Hematopoietic multipotent progenitor cell (in vitro differentiated cells): Measurements from ENCODE around the gene TBC1D3I. TPM values are rescaled to one million over a fixed set of nuclear protein-coding genes. Genes with fewer than 3 reads are reported as not detected.
"Not testable (repeated sequence)": the region's sequence is repeated elsewhere in the genome, so short reads cannot be mapped to it uniquely, and the experiment has no call there.

Experiments used
- DNase-seq, 3 donors: peaks; one replicate each; pipeline ENCODE4 v3.0.0-alpha.2; 2011 to 2015; ENCODE audit warnings: low read depth in 2 of 3, low spot score in 2 of 3
- total RNA-seq: library from RNA; depleted of rRNA; stranded (reverse); fragments of >200 nt; gene quantifications from one replicate; pipeline ENCODE4 v1.2.3, GENCODE V29; 2012

Gene TBC1D3I
- total RNA-seq, result 0.54 TPM

DNA sequence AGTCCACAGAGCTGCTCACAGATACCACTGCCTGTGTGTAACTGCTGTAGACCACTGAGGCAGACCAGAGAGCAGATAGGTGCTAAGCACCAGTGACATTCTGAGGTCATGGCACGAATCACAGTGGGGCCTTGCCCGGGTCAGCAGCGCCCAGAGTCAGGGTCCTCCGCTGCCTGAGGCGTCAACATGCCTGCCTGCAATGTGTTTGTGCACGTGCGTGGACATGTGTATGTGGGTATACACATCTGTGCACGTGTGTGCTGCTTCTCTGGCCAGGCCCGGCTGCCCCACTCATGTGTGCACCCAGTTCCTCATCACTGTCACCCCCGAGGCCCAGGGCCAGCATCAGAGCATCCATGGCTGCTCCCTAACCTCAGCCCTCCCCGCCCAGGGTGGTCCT lies at the start of gene TBC1D3I:
Gene TBC1D3I, minus strand, starts transcription at position 101 of the 400 bp plus-strand sequence. CDS start 1,585 bp downstream, outside the sequence.
- not testable (repeated sequence) for DNase-seq

DNA sequence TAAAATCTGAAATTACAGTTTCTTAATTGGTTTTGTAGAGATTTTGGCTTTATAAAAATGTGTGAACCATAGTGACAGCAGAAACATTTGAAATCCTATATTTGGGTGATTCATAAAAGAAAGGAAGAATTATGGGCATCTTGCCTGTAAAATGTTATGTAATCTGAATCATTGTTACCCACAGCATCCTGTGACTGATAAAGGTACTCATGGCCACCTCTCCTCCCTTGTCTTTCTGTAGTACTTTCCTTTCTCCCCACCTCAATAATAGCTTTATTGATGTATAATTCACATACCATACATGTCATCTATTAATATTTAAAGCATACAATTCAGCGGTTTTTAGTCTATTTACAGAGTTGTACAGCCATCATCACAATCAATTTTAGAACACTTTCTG lies 30.8 kb upstream of the TBC1D3I start:
- not testable (repeated sequence) for DNase-seq

DNA sequence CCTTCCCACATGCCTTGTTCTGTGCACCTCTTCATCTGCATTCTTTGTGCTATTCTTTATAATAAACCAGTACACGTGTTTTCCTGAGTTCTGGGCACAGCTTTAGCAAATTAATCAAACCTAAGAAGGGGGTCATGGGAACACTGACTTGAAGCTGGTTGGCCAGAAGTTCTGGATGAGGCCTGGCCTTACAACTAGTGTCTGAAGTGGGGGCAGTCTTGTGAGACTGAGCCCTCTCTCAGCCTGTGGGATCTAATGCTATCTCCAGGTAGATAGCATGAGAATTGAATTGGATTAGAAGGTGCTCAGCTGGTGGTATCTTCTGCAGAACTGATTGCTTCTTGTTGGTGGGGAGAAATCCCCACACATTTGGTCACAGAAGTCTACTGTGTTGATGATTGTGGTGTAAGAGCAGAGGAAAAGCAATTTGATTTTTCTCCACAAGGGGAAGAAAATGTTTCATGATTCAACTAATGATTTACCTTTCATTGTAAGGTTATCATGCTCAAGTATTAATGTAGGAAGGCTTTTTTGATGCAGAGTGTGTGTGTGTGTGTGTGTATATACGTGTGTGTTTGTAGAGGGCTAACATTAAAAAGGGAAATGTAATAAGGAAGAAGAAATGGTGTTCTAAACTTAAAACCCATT lies 25.7 kb upstream of the TBC1D3I start:
- DNase-seq, result not testable (repeated sequence)

DNA sequence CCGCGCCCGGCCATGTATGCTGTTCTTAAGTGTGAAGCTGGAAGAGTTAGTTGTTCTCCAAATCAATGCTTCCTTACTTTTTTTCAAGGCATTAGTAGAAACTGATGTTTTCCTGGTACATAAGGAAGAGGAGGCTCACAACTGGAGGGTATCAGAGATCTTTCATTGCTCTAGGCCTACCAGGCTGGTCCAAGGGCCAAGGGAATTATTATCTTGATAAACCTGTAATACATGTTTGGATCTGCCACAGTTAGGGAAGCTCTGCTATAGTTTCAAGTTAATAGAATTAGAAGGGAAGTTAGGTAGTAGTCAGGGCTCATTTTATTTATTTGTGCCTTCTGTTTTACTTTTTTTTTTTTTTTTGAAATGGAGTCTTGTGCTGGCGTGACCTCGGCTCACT lies 19.8 kb upstream of the TBC1D3I start:
- not testable (repeated sequence) for DNase-seq

DNA sequence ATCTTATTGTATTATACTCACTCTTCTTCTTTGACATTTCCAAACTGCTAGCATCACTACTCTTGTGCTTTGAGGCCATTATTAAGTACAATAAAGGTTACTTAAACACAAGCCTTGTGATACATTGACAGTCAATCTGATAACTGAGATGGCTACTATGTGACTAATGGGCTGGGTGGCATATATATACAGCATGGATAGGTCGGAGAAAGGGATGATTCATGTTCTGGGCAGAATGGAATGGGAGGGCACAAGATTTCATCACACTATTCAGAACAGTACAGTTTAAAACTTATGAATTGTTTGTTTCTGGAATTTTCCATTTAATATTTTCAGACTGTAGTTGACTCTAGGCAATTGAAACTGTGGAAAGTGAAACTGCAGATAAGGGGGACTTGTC lies 18.9 kb upstream of the TBC1D3I start:
- not testable (repeated sequence) for DNase-seq

DNA sequence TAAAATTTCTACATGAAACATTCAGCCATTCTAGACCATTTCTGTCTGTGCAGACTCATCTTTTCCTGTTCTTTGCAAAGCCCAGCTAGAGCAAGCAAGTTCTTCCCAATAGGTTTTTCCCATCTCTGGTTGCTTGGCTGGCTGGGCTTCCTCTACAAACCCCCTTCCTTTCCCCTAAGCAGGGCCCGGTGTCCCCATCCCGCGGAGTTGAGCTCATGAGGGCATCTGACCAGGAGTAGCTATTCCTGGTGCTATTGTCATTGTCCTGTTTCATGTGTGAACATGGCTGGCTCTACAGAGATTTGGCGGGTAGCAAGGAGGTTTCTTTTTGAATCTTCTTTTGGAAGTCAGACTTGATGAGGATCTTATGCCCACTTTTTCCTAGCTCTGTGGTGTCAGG lies 22.3 kb downstream of the TBC1D3I start:
- not testable (repeated sequence) for DNase-seq

DNA sequence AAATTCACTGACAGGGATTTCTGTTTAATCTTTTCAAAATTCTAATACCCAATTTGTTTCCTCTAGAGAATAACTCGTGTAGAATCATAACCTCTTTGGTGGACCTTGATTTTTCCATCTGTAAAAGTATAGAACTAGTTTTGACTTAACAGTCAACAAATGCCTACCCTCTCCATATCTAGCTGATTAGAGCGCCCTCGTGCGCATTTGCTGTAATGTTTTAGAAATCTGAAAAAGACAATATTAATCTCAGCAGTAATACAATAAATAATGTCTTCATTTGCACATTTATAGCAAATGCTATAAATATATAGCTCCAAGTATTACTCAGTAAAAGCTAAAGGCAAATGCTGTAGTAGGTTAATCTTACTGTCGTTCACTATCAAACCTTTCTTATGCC lies 34.7 kb downstream of the TBC1D3I start:
- DNase-seq, result not testable (repeated sequence)

DNA sequence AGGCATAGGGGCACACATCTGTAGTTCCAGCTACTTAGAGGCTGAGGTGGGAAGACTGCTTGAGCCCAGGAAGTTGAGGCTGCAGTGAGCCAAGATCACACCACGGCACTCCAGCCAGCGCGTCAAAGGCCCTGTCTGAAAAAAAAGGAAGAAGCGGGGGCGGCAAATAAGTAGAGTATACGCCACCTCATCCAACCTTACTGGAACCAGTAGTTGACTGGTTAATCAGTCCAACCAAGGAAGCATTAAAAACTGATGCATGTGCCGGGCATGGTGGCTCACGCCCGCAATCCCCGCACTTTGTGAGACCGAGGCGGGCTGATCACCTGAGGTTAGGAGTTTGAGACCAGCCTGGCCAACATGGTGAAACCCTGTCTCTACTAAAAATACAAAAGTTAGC lies 41.4 kb downstream of the TBC1D3I start:
- DNase-seq, result not testable (repeated sequence)

DNA sequence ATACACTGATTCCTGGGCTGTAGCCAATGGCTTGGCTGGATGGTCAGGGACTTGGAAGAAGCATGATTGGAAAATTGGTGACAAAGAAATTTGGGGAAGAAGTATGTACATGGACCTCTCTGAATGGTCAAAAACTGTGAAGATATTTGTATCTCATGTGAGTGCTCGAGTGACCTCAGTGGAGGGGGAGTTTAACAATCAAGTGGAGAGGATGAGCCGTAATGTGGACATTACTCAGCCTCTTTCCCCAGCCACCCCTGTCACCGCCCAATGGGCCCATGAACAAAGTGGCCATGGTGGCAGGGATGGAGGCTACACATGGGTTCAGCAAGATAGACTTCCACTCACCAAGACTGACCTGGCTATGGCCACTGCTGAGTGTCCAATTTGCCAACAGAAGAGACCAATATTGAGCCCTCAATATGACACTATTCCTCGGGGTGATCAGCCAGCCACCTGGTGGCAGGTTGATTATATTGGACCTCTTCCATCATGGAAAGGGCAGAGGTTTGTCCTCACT lies 42.7 kb downstream of the TBC1D3I start:
- not testable (repeated sequence) for DNase-seq

DNA sequence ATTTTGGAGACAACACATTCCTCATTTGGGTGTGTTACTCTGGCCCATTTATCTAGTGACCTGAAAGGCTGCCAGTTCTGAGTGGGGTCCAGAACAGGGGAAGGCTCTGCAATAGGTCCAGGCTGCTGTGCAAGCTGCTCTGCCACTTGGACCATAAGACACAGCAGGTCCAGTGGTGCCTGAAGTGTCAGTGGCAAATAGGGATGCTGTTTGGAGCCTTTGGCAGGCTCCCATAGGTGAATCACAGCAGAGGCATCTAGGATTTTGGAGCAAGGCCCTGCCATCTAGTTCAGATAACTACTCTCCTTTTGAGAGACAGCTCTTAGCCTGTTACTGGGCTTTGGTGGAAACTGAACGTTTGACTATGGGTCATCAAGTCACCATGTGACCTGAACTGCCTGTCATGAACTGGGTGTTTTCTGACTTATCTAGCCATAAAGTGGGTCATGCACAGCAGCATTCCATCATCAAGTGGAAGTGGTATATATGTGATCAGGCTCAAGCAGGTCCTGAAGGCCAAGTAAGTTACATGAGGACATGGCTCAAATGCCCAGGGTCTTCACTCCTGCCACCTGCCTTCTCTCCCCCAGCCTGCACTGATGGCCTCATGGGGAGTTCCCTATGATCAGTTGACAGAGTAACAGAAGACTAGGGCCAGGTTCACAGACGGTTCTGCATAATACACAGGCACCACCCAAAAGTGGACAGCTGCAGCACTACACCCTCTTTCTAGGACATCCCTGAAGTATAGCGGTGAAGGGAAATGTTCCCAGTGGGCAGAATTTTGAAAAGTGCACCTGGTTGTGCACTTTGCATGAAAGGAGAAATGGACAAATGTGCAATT lies 43.4 kb downstream of the TBC1D3I start:
- not testable (repeated sequence) for DNase-seq

DNA sequence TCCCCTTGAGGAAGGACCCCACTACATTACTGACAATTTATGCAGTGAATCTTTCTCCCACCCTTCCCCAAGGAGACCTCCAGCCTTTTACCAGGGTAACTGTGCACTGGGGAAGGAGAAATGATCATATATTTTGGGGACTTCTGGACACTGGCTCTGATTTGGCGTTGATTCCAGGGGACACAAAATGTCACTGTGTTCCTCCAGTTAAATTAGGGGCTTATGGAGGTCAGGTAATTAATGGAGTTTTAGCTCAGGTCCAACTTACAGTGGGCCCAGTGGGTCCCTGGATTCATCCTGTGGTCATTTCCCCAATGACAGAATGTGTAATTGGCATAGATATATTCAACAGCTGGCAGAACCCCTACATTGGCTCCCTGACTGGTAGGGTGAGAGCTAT lies 44.8 kb downstream of the TBC1D3I start:
- not testable (repeated sequence) for DNase-seq

DNA sequence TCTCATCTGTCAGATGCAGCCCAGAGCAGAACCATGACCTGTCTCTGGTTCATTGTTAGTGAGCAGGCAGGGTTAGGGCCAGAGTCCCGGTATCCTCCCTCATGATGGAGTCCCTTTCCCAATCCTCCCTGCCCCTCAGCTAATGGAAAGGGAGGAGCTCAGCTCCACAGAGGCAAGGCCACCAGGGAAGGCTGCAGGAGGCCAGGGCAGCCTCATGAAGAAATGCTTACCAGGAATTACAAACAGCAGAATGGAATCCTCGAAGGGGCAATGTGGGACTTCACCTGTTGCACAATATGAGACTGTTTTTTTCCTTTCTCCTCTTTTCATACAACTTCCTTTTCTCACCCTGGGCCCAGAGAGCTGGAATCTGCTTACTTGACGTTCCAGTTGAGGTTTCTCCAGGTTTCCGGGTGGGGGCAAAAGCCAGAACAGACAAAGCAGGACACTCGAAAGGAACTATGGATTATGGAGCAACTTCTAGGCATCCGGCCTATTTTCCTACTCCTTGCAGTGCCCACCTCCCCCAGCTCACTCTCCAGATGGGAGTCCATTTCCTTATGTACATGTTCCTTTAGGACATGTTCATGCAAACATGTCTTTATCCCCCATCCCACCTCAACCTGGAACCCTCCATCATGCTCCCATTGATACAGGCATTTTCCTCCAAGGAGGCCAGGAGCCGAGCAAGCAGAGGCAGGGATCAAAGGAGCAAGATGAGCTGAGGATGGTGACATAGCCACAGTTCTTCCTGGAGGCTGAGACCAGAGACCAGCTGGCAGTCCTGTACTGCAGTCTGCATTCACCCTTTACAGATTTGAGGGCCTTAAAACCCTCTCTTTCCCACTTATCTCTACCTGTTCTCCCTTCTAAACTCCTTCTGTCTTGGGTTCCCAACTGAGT lies 48.7 kb downstream of the TBC1D3I start:
- DNase-seq, result not testable (repeated sequence)

DNA sequence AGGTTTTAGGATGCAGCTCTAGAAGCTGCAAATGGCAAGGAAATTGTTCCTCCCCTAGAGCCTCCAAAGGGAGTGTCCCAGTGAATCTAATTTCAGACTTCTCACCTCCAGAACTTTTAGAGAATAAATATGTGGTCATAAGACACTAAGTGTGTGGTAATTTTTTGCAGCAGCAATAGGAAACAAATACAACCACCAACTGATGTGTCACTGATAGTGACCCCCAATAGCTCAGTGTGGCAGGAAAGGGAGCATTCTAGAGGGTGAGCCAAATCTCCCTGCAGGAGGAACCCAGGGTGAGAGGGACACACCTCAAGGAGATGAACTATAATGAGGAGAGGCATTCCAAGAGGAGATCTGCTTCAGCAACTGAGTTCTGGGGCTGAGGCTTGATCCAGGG lies 49.5 kb downstream of the TBC1D3I start:
- peak in 1 of 3 donors; percentile 40 for DNase-seq

DNA sequence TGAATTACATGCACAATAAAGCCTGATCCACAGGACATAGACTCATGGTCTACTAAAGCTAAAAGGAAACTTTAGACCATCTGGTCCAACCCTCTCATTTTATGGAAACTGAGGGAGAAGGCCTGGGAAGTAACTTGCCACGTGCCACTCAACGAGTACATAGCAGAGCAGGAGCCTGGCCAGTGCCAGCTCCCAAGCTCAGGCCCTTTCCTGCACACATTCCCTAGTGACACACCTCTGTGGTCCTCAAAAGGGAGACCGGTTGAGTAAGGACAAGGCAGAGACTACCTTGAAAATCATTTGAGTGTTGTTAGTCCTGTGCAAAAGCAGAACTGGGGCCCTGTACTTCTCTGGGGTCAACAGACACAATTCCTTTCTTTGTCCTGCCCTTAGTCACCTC lies 50.7 kb downstream of the TBC1D3I start:
- no peak for DNase-seq

DNA sequence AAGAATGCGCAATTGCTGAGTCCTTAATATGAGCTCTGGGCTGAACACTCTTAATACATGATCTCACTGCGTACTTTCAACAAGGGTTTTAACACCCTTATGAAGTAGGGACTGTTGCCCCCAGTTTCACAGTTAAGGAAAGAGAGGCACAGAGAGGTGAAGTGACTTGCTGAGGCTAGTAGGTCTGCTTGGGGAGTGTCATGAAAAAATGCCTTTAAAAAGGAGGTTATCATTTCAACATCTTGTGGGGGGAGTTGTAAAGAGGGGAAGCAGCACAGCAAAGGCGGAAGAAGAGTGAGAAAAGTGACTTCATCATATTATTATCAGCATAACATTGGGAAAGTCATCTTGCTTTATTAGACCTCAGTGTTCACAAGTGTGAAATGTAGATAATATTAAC lies 51.4 kb downstream of the TBC1D3I start:
- DNase-seq, result no peak

DNA sequence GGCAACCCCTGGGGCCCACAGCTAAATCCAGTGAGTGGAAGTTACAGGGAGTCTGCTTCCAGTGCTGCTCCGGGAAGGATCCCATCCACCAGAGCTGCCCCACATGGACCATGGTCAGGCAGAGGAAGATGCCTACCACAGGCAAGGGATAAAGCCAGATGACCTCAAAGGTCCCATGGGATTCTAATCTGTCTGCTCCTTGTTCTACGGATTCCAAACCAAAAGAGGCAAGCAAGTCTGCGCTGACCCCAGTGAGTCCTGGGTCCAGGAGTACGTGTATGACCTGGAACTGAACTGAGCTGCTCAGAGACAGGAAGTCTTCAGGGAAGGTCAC lies 52.1 kb downstream of the TBC1D3I start:
- no peak for DNase-seq

DNA sequence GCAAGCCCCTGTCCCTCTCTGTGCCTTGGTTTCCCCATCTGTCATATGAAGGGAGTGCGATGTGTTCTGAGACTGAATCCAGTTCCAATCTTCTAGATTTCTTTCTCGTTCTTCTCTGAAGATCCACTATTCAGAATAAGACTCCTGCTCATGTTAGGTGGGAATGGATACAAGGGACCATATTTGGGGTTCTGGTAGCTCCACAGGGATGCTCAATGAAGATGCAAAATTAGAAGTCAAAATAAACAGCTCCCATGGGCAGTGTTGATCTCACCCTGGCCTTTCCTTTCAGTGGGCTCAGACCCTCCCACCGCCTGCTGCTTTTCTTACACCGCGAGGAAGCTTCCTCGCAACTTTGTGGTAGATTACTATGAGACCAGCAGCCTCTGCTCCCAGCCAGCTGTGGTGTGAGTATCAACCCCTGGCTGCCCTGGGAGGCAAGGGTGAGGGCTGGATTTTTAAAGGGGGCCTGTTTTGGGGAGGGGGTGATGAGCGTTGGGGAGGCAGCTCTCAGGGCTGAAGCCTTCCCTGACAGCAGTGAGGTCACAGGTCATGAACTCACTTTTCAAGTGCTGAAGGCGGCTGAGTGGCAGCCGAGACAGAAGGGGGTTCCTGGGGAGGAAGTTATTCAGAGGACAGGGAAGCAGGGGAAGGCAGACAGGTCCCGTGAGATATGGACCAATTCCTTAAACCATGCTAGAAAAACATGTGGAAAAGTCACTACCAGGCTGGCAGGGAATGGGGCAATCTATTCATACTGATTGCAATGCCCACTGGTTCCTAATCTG lies 52.7 kb downstream of the TBC1D3I start:
- DNase-seq, result not testable (repeated sequence)

DNA sequence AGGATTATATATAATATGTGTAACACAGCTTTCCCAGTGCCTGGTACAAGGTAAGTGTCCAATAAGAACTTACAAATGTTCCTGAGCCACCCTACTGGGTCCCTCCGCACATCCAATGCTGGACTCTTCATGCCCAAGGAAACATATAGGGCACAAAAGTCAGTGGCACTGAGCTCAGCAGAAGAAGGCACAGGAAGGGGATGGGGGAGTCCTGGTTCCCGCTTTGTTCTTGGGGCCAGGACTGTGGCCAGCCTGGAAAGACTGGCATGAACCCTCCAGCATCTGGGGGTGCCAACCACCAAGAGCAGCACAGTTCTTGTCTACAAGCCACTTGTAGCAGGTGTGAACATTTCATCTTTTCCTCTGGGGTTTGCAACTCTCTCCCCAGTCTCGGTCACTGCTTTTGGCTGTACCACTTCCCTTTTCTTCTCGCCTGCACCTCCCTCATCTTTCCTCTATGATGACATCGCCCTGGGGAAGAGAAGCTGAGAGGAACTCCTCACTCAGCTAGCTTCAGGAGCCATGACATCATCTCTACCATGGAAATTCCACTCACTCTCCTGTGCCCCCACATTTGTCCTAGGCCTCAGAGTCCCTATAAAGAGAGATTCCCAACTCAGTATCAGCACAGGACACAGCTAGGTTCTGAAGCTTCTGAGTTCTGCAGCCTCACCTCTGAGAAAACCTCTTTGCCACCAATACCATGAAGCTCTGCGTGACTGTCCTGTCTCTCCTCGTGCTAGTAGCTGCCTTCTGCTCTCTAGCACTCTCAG lies 53.7 kb downstream of the TBC1D3I start, which contains the start of gene CCL4L2:
Gene CCL4L2, plus strand, starts transcription at position 625 of the 773 bp plus-strand sequence.
- DNase-seq, result peak in 1 of 3 donors; percentile 58

DNA sequence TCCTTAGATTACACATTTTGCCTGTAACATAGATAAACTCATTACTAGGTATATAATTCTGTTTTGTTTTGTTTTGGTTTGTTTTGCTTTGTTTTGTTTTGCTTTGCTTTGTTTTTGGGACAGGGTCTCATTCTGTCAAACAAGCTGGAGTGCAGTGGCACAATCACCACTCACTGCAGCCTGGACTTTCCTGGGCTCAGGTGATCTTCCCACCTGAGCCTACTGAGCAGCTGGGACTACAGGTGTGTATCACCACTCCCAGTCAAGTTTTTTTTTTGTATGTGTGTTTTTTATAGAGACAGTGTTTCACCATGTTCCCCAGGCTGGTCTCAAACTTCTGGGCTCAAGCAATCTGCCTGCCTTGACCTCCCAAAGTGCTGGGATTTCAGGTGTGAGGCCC lies 54.8 kb downstream of the TBC1D3I start:
- DNase-seq, result no peak
